Measurements from ENCODE around the gene DIP2B.
"Not testable (repeated sequence)": the region's sequence is repeated elsewhere in the genome, so short reads cannot be mapped to it uniquely, and the experiment has no call there.

The DIP2B gene, protein sequence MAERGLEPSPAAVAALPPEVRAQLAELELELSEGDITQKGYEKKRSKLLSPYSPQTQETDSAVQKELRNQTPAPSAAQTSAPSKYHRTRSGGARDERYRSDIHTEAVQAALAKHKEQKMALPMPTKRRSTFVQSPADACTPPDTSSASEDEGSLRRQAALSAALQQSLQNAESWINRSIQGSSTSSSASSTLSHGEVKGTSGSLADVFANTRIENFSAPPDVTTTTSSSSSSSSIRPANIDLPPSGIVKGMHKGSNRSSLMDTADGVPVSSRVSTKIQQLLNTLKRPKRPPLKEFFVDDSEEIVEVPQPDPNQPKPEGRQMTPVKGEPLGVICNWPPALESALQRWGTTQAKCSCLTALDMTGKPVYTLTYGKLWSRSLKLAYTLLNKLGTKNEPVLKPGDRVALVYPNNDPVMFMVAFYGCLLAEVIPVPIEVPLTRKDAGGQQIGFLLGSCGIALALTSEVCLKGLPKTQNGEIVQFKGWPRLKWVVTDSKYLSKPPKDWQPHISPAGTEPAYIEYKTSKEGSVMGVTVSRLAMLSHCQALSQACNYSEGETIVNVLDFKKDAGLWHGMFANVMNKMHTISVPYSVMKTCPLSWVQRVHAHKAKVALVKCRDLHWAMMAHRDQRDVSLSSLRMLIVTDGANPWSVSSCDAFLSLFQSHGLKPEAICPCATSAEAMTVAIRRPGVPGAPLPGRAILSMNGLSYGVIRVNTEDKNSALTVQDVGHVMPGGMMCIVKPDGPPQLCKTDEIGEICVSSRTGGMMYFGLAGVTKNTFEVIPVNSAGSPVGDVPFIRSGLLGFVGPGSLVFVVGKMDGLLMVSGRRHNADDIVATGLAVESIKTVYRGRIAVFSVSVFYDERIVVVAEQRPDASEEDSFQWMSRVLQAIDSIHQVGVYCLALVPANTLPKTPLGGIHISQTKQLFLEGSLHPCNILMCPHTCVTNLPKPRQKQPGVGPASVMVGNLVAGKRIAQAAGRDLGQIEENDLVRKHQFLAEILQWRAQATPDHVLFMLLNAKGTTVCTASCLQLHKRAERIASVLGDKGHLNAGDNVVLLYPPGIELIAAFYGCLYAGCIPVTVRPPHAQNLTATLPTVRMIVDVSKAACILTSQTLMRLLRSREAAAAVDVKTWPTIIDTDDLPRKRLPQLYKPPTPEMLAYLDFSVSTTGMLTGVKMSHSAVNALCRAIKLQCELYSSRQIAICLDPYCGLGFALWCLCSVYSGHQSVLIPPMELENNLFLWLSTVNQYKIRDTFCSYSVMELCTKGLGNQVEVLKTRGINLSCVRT (N-terminal part only)

DNA sequence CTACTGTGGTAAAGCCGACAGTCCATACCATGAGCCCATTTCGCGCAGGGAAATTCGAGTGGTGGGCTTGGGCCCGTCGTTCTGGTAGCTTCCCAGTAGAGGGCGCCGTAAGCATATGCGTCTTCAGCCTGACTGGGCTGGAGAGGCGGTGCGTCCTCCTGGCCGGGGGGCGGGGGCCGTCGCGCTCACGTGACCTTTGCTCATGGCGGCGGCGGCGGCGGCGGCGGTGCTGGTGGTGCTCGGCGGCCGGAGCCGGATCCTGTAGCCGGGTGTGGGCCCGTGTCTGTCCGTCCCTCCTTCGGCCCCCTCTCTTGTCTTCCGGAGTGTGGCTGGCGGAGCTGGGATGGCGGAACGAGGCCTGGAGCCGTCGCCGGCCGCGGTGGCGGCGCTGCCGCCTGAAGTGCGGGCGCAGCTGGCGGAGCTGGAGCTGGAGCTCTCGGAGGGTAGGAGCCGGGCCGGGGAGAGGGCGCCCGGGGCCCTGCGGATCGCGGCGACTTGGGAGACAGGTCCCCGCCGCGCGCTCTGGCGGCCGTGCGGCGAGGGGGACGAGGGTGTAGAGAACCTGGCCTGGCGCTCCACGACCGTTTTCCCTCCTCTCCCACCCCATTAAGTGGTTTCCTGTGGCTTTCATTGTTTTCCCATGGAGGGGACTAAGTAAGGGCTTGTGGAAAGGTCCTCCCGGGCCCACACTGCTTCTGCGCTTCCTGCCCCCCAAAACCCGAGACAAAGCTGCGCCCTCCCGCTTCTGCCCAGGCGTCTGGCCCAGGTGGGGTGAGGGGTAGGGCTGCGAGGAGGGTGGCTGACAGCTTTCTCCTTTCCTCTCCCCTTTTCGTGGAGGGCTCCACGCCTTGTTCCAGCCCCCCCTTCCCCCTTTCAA lies at the start of gene DIP2B:
DIP2B (plus strand) TSS at position 188 of the 877 bp plus-strand sequence; CDS start at position 344, 156 bp downstream.
- DNase-seq, result peak; percentile 31

DNA sequence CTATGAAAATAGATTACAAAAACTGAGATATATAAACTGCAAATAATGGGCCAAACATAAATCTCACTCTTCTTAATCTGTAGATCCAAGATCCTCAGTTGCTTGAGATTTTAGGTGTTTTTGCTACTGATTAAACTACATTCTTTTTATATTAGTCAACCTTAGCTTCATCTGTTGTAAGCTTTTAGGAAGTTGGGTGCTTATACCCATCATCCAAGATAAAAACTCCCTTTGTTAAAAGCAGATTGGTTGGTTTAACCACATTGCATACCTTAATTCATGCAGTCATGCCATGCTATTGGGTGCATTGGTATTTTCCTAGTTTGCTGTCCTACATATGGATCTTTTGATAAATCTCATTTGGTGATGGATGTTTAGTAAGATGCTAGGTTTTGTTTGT lies 46.2 kb upstream of the DIP2B start:
- DNase-seq, result no peak

DNA sequence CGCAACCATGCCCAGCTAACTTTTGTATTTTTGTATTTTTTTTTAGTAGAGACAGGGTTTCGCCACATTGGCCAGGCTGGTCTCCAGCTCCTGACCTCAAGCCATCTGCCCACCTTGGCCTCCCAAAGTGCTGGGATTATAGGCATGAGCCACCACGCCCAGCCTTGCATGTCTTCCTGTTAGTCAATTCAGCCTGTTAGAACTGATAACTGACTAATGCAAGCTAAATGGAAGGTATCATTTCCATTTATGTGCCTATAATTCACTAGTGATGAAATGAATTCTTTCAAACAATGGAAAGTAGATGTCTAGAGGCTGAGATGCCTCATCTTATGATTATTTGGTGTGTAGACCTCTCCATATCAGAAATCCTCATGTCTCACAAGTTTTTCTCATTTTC lies 37.3 kb upstream of the DIP2B start:
- no peak for DNase-seq

DNA sequence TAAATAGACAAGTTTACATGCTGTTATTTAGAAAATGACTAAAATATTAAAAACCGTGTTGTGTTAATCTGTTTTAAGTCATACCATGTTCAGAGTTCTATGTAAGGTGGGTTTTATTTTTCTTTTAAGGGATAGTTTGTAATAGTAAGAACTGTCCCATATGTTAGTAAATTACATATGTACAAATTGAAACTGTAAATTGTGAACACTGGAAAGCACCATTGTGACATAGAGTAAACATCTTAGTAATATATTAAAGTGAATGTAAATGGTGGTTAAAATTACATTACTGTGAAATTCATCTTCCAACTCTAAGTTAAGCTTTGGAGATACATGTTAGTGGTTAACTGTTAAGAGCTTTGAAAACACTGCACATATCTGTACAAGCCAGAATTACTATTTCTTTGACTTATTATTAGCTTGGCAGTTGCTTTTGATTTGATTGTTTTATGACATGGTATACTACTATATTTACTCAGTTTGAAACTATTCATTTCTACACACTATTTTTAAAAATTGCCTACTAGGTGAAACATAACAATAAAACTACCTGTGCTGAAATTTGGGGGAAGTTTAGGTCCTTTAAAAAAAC lies 27.4 kb upstream of the DIP2B start:
- DNase-seq, result no peak

DNA sequence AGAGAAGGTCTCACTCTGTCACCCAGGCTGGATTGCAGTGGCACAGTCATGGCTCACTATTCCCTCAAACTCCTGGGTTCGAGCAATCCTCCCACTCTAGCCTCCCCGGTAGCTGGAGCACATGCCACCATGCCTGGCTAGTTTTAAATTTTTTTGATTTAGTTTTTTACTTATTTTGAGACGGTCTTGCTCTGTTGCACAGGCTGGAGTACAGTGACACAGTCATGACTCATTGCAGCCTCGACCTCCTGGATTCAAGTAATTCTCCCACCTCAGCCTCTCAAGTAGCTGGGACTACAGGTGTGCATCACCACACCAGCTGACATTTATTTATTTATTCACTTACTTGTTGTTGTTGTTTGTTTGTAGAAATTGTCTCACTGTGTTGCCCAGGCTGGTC lies 22.2 kb upstream of the DIP2B start:
- DNase-seq, result no peak

DNA sequence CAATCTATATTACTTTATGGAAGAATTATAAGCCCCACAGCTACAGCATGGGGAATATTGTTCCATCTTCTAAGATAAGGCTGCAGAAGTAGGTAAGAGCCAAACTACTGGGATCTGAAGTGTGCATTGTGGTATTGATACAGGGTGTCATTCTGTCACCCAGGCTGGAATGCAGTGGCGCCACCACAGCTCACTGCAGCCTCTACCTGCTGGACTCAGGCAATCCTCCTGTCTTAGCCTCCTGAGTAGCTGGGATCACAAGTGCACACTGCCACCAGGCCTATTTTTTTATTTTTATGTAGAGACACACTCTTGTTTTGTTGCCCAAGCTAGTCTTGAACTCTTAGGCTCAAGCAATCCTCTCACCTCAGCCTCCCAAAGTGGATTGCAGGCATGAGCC lies 21.3 kb upstream of the DIP2B start:
- no peak for DNase-seq

DNA sequence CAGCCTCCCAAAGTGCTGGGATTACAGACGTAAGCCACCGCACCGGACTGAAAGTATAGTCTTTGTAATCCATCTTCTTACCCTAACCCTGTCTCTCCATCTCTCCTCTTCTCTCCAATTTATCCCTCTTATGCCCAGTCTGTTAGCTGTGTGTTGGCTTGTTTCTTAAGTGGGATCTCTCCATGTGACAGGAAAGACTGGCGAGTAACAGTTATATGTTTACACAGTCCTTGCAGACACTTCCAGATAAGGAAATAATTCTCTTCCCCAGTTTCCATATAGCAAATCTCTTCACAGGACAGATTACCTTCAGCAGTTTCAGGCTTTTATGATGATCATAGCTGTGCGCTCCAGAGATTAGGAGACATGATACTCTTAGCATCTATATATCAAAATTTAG lies 16.0 kb upstream of the DIP2B start:
- DNase-seq, result no peak

DNA sequence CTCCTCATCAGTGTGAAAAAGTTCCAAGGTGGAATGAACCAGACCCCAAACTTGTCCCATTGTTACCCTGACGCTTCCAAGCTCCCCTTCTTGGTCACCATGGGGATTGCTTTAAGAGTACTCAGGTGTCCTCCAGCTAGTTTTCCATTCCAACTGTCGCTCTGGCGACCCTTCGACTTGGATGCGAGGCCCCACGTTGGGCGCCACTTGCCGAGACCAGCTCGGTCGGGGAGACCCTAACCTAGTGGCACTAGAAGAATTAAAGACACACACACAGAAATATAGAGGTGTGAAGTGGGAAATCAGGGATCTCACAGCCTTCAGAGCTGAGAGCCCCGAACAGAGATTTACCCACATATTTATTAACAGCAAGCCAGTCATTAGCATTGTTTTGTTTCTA lies 6.7 kb upstream of the DIP2B start:
- not testable (repeated sequence) for DNase-seq

DNA sequence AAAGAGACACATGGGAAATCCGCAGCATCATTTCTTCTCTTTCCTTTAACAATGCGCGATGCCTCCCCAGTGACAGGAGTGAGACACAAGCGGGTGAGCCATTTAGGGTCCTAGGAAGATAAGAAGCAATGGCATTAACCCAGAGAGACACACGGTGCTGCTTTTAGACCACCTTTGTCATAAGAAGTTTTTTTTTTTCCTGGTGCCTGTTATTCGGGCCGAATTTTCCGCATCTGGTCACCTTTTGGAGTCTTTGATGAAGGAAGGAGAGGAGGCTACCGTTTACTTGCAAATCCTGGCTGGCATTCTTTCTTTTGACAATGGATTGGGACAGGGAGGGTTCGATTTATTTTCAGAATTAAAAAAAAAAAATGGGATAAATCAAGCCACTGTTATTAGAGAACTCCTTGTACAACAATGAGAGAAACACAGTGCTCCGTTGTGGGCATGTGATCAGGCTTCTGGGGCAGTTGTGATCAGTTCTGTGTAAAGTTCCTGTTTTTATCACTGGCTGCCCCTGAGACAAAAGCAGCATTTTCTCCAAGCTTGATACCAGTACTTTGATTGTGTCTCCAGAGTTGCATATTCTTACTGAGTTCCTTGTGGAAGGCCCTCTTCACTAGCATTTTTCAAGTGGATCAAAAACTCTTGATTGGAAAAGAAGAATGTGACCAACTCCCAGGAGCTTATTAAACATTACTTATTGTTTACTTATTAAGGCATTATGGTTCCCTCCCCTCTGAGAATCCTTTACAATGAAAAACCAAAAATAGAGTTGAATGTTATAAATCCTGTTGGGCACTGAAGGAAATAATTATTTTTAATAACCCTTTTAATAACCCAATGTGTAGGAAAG lies 1.1 kb downstream of the DIP2B start:
- no peak for DNase-seq

DNA sequence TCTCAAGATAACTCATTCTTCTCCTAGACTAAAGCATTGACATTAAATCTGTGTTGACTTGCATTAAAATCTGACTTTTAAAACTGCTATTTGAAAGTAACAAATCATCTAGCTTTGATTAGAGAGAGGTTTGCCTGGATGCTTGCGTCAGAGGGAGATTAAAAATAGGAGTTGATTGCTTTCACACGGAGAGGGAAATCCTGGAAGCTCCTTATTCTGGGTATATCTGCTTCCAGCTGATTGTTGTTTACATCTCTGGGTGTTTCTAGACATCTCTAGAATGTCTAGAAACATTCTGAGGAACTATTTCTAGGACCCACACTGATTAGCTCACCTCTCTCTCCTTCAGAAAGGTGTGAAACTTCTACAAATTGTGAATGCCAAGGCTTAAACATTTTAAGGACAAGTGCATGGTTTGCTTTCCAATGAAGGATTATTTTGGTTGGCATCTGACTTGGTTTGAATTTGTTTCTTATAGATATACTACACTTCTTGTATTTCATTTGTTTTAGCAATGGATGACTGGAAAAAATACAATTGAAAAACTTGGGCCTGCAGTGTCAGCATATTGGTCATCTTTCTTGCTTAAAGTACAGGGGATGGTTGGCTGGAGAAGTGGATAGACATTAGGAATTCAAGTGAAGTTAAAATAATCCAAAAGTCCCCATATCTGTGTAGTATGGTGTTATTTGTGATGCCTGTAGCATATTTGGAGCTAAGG lies 2.1 kb downstream of the DIP2B start:
- no peak for DNase-seq

DNA sequence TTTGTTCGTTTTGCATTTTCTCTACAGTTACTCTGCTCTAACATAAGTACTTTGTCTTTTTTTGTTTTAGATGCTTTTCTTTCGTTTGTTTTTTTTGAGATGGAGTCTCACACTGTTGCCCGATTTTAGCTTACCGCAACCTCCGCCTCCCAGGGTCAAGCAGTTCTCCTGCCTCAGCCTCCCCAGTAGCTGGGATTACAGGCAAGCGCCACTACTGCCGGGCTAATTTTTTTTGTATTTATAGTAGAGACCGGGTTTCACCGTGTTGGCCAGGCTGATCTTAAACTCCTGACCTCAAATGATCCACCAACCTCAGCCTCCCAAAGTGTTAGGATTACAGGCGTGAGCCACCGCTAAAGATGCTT lies 2.7 kb downstream of the DIP2B start:
- no peak for DNase-seq

DNA sequence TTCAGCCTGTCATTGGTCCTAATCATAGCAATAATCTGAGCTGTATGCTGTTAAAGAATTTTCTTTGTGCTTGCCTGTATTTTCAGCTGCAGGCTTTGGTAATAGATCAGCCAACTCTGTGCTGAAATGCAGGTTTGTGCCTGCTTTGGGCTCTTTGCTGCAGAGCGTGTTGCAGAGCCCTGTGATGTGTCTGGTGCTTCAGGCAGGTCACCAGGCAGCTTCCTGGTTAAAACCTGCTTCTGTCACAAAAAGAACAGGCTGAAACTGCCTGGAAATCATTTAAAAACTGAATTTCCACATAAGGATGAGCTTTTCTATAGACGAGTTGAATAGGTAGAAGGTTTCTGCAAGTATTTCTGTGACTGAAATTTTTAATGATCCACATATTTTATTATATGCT lies 3.1 kb downstream of the DIP2B start:
- no peak for DNase-seq

DNA sequence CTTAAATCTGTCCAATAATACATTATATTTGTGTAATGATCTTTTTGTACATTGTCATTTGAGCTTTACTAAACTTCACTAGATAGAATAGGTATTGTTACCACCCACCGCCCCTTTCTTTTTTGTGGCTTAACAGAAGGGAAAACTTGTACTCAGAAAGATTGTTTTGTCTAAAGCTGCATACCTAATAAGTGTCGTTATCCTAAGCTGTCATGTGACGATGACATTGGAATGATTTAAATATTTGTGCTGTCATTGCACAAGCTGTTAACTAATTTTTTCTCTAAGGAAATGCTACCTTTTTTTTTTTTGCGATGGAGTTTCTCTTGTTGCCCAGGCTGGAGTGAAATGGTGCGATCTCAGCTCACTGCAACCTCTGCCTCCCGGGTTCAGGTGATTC lies 3.6 kb downstream of the DIP2B start:
- no peak for DNase-seq

DNA sequence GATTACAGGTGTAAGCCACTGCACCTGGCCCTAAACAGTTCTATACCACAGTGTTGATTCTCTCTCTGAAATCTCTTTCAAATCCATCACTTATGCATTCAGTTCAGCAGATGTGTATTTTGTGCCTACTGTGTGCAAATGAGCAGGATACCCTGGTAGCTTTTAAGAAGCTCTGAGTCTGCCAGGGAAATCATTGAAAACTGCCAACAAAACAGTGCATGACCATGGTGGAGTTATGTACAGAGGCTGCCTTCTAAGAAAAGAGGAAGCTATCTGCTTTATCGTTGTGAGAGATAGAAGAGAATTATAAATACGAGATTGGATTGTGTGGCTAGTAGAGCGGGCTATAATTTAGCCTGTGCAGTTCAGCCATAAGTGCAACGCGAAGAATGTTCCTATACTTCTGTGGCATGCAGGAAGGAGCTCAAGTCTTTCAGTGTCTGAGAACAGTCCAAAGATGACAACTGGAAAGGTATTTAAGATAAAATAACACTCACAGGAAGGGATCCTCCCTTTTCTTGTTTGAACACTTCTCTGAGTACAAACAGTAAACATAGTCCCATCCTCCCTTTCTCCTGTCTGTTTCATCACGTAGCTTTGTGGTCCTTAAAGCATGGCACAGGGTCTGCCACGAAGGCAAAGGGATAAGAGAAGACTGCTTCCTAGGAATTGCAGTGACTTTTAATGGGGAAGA lies 4.3 kb downstream of the DIP2B start:
- DNase-seq, result no peak

DNA sequence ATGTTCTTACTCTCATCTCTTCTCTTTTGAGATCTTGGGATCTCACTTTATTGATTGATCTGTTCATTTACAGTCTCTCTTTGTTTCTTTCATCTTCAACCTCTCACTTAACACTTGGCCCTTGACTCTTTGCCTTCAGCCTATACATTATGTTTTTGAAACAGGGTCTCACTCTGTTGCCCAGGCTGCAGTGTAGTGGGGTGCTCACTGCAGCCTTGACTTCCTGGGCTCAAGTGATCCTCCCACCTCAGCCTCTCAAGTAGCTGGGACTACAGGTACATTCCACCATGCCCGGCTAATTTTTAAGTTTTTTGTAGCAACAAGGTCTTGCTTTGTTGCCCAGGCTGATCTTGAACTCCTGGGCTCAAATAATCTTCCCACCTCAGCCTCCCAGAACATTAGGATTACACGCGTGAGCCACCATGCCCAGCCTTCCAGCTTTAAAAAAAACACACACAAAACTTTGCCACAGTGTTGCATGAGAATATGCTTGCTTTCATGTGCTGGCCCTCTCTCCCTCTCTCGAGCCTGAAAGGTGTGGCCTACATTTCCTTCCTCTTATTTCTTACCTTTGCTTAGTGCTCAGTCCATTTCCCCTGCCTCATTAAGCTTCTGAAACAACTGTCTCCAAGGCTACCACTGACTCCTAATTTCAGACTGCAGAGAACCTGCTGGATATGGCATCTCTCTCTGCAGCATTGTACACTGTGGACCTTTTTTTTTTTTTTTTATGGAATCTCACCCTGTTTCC lies 9.9 kb downstream of the DIP2B start:
- no peak for DNase-seq

DNA sequence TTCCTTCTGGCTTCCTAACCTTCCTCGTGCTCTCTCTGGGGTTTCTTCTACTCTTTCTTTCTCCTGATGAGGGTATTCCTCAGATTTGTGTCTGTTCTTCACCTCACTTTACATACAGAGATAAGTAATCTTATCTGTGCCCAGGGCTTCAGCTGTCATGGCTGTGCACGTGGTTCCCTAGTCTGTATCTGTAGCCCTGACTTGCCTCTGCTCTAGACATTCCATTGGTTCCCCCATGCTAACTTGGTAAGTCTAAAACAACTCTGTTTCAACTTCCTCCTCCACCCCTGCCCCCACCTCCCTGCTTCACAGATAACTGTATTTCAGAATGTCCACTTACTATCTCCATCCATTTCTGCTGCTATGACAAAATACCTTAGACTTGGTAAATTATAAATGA lies 10.8 kb downstream of the DIP2B start:
- DNase-seq, result no peak

DNA sequence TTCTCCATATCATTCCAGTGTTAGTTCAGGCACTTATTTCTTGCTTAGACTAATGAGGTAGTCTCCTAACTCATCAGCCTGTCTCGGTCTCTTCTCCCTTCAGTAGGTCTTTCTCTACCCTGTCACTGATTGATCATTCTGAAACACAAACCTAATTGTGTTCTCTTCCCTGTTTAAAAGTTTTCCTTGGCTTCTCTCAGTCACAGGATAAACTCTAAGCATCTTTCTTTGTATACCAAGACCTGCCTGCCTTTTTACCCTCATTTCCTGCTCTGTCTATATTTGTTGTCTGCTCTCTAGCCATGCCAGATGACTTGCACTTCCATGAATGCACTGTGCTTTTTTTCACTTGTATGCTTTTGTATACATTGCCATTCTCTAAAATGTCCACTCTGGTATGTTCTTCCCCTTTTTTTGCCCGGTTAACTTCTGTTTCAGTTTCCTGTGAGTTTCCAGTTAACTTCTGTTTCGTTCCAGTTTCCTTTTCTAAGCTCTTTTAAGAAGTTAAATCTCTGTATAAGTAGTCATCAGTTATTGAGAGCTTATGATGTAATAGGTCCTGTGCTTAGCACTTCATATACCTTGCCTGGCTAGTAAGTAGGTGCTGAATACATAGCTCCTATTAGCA lies 12.8 kb downstream of the DIP2B start:
- no peak for DNase-seq

DNA sequence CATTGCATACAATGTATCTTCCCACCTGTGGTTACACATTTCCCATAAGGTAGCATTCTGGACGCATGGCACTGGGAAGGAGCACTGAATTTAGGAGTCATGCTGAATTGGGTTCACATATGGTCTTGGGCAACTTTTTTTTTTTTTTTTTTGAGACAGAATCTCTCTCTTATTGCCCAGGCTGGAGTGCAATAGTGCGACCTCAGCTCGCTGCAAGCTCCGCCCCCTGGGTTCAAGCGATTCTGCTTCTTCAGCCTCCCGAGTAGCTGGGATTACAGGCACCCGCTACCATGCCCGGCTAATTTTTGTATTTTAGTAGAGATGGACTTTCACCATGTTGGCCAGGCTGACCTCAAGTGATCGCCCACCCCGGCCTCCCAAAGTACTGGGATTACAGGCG lies 13.3 kb downstream of the DIP2B start:
- no peak for DNase-seq

Data from NCI-H2081 treated with DMSO at 0.1 percent for 48 hours (cell line).